ENCODE data around the gene FAM210B.

The FAM210B gene

GRCh38 chr20:56368351-56369134 lies 9.8 kb downstream of the FAM210B start:
- no peak for DNase-seq
- Mint-ChIP-seq H3K27ac (no peak overlapping the region), H3K9me3 (no peaks in the 10 kb centered on the region), H3K27me3 (no peaks in the 10 kb centered on the region), H3K4me1 (ENCODE audit: low read depth in 2 of 2) (peaks cover 0 to 11% of the 10 kb centered on the region in 2 donors), H3K4me3 (no peak overlapping the region), H3K36me3 (ENCODE audit: insufficient read depth) (peaks cover 4% of the 10 kb centered on the region)
- ATAC-seq (replicated peaks), result no peak

DNA sequence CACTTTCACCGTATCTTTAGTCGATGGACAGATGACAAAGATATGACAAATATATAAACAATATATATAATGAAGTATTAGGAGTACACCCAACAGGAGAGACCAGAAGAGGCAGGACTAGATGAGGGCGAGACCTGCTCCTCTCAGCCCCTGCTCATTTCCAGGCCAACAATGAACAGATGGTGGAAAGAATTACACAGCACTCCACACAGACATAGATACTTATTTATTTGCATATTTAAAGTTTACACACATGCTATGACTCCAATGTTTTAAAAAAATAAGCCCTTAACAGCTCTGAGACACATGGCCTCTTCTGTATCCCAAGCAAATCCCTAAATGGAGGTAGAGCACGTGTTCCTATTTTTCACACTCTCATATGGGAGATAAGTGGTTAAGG lies 10.4 kb downstream of the FAM210B start:
- H3K4me1 Mint-ChIP-seq (ENCODE audit: low read depth in 2 of 2), result peaks cover 0 to 11% of the 10 kb centered on the region in 2 donors
- no peaks in the 10 kb centered on the region for H3K9me3 Mint-ChIP-seq
- DNase-seq (no peak), ATAC-seq (replicated peaks) (no peak)
- H3K36me3 Mint-ChIP-seq (ENCODE audit: insufficient read depth), result peaks cover 4% of the 10 kb centered on the region
- H3K27me3 Mint-ChIP-seq, result no peaks in the 10 kb centered on the region
- no peak overlapping the region for H3K4me3 Mint-ChIP-seq
- H3K27ac Mint-ChIP-seq, result no peak overlapping the region

DNA sequence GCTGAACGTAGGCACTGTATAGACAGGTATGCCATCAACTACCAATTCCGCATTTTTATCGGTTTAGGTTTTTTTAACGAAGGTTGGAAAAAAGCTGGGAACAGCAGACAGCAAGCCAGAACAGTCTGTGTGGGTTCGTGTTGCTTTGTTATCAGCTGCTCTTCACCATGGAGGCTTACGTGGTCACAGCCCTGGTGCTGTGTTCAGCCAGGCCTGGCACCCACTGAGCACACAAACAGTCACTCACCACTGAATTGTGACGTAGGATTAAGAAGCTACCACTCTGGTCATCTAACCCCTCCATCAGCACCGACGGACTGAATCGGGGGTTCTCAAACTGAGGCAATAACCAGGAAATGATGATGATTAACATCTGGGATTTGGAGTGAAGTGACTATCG lies 13.2 kb downstream of the FAM210B start:
- no peak overlapping the region for H3K4me3 Mint-ChIP-seq
- peaks cover 7% of the 10 kb centered on the region for H3K36me3 Mint-ChIP-seq (ENCODE audit: insufficient read depth)
- no peaks in the 10 kb centered on the region for H3K27me3 Mint-ChIP-seq
- no peaks in the 10 kb centered on the region for H3K9me3 Mint-ChIP-seq
- H3K4me1 Mint-ChIP-seq (ENCODE audit: low read depth in 2 of 2), result peaks cover 0 to 9% of the 10 kb centered on the region in 2 donors
- H3K27ac Mint-ChIP-seq, result no peak overlapping the region
- no peak for ATAC-seq (replicated peaks)
- DNase-seq, result no peak

- Mint-ChIP-seq H3K9me3 (no peaks in the 10 kb centered on the region), H3K27me3 (no peaks in the 10 kb centered on the region), H3K4me1 (ENCODE audit: low read depth in 2 of 2) (peaks cover 0 to 9% of the 10 kb centered on the region in 2 donors), H3K27ac (peak overlapping the region in 1 of 2 donors; percentile 83), H3K4me3 (no peak overlapping the region), H3K36me3 (ENCODE audit: insufficient read depth) (peaks cover 7% of the 10 kb centered on the region)
- DNase-seq, result no peak
- no peak for ATAC-seq (replicated peaks)
Observed at GRCh38 chr20:56372850-56373249, 14.1 kb downstream of the FAM210B start.

DNA sequence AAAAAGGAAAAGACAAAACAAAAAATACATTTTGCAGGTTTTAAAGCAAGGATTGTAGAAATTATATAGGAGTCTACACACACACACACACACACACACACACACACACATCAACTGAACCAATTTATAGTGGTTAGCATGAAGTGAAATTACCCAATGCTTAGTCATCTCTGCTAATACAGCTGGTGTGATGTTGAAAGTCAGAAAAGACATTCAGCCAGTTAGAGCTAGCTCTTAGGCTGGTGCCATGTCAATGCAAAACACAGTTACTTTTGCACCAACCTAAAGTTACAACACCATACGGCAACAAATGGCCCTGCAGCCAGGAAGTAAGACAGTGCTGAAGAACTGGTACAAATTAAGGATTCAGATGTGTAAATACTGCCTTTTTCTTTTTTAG lies 15.2 kb downstream of the FAM210B start:
- H3K9me3 Mint-ChIP-seq, result no peaks in the 10 kb centered on the region
- peaks cover 7% of the 10 kb centered on the region for H3K36me3 Mint-ChIP-seq (ENCODE audit: insufficient read depth)
- H3K4me1 Mint-ChIP-seq (ENCODE audit: low read depth in 2 of 2), result peaks cover 0 to 9% of the 10 kb centered on the region in 2 donors
- H3K4me3 Mint-ChIP-seq, result no peak overlapping the region
- DNase-seq (no peak), ATAC-seq (replicated peaks) (peak; percentile 85)
- H3K27me3 Mint-ChIP-seq, result no peaks in the 10 kb centered on the region
- H3K27ac Mint-ChIP-seq, result no peak overlapping the region

DNA sequence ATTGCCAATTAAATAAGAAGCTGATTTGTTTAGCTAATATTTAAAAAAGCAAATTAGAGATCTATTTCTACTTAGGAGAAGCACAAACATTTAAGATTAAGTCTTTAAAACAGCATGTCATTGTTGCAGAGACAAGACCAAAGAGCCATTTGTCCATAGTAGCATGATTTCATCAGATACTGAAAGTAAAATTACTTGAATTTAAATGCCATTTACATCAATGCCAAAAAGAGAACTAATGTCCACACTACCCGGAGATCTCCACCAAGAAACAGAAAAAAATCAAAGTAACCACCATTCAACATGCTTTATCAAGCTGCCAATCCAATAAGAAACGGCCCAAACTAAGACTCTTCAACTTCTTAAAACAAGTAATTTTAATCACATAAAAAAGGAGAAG lies 17.6 kb downstream of the FAM210B start:
- Mint-ChIP-seq H3K4me3 (no peak overlapping the region), H3K27ac (peak overlapping the region in 1 of 2 donors; percentile 41), H3K9me3 (no peaks in the 10 kb centered on the region), H3K36me3 (ENCODE audit: insufficient read depth) (peaks cover 9% of the 10 kb centered on the region), H3K4me1 (ENCODE audit: low read depth in 2 of 2) (peaks cover 0 to 9% of the 10 kb centered on the region in 2 donors), H3K27me3 (no peaks in the 10 kb centered on the region)
- DNase-seq, result no peak
- no peak for ATAC-seq (replicated peaks)

DNA sequence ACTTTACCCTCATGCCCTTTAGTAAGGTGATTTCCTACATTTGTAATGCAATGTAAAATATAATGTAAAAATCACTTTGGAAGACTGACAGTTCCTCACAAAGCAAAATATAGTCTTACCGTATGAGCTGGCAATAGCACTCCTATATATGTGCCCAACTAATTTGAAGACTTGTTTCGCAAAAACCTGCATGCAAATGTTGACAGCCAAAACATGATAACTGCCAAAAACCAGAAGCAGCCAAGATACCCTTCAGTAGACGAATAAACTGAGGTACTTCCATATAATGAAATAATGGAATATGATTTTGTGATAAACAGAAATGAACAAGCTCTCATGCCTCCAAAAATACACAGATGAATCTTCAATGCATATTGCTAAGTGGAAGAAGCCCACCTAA lies 19.6 kb downstream of the FAM210B start:
- Mint-ChIP-seq H3K27ac (no peak overlapping the region), H3K4me1 (ENCODE audit: low read depth in 2 of 2) (peaks cover 0 to 2% of the 10 kb centered on the region in 2 donors), H3K36me3 (ENCODE audit: insufficient read depth) (peaks cover 12% of the 10 kb centered on the region)

DNA sequence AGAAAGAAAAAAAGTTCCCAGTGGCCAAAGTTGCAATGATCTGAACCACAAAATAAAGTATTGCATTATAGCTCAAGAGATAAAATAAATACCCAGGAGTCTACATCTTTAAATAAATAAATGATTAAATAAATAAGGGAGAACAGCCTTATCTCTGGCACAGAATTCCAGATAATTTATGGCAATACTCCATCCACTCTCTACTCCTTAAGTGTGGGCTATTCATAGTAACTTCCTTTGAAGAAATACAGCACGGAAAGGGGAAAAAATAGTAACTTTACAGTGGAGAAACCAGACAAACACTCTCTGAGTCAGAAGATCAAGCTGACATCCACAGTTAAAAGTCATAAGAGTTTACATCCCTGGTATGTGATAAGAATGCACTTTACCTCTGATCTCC lies 21.6 kb downstream of the FAM210B start:
- H3K4me3 Mint-ChIP-seq, result no peak overlapping the region
- peaks cover 13% of the 10 kb centered on the region for H3K36me3 Mint-ChIP-seq (ENCODE audit: insufficient read depth)
- H3K27me3 Mint-ChIP-seq, result no peaks in the 10 kb centered on the region
- no peaks in the 10 kb centered on the region for H3K9me3 Mint-ChIP-seq
- ATAC-seq (replicated peaks) (no peak), DNase-seq (no peak)
- no peaks in the 10 kb centered on the region for H3K4me1 Mint-ChIP-seq (ENCODE audit: low read depth in 2 of 2)
- H3K27ac Mint-ChIP-seq, result peak overlapping the region in 1 of 2 donors; percentile 38

More for the DNA sequence above, 19.6 kb downstream of the FAM210B start:
- Mint-ChIP-seq H3K9me3 (no peaks in the 10 kb centered on the region), H3K4me3 (no peak overlapping the region), H3K27me3 (no peaks in the 10 kb centered on the region)
- ATAC-seq (replicated peaks) (no peak), DNase-seq (no peak)

DNA sequence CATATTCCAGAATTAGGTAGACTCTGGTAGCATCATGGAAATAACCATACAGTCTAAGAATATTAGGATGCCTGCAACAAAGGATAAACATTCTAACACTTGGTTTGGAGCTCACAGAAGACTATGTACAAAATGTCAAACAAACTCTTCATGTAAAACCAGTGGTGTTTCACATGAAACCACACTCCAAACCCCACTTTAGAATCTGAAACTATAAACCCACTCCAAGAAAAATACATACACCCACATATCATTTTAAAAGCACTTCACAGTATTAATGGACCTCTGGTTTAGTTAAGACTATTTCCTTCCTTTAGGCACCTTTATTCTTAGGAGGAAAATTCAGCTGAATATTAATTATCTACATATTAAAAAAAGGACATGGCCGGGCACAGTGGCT lies 22.7 kb downstream of the FAM210B start:
- H3K36me3 Mint-ChIP-seq (ENCODE audit: insufficient read depth), result peaks cover 13% of the 10 kb centered on the region

DNA sequence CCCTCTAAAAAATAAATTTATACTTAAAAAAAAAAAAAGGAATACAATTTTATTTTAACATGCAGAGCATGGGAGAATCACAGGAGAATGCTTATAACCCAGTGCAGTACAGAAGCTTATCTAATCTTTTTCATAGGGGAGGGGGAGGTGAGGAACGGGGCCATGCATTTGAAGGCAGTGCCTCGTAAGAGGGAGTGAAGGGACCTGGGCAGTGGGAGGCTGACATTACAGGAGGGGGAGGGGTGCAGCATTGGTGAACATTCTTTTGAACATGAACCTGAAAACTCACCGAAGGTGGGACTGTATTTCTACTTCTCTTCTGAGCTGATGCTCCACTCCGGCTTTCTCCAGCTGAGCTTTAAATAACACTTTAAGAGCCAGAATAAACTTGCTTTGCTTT lies 23.9 kb downstream of the FAM210B start:
- H3K9me3 Mint-ChIP-seq, result no peaks in the 10 kb centered on the region
- DNase-seq (no peak), ATAC-seq (replicated peaks) (no peak)
- H3K27ac Mint-ChIP-seq, result no peak overlapping the region
- peaks cover 13% of the 10 kb centered on the region for H3K36me3 Mint-ChIP-seq (ENCODE audit: insufficient read depth)
- no peaks in the 10 kb centered on the region for H3K4me1 Mint-ChIP-seq (ENCODE audit: low read depth in 2 of 2)
- no peaks in the 10 kb centered on the region for H3K27me3 Mint-ChIP-seq
- no peak overlapping the region for H3K4me3 Mint-ChIP-seq

More for the DNA sequence above, 22.7 kb downstream of the FAM210B start:
- DNase-seq (no peak), ATAC-seq (replicated peaks) (no peak)
- Mint-ChIP-seq H3K27ac (no peak overlapping the region), H3K27me3 (no peaks in the 10 kb centered on the region), H3K9me3 (no peaks in the 10 kb centered on the region), H3K4me3 (no peak overlapping the region), H3K4me1 (ENCODE audit: low read depth in 2 of 2) (no peaks in the 10 kb centered on the region)

- ATAC-seq (replicated peaks), result no peak
- Mint-ChIP-seq H3K9me3 (no peaks in the 10 kb centered on the region), H3K4me3 (no peak overlapping the region), H3K27me3 (no peaks in the 10 kb centered on the region), H3K36me3 (ENCODE audit: insufficient read depth) (peaks cover 13% of the 10 kb centered on the region), H3K4me1 (ENCODE audit: low read depth in 2 of 2) (no peaks in the 10 kb centered on the region), H3K27ac (peak overlapping the region in 1 of 2 donors; percentile 26)
- no peak for DNase-seq
Observed at GRCh38 chr20:56383334-56383733, 24.6 kb downstream of the FAM210B start.

- ATAC-seq (replicated peaks), result no peak
- H3K27me3 Mint-ChIP-seq, result no peaks in the 10 kb centered on the region
- peaks cover 7% of the 10 kb centered on the region for H3K36me3 Mint-ChIP-seq (ENCODE audit: insufficient read depth)
- no peaks in the 10 kb centered on the region for H3K4me1 Mint-ChIP-seq (ENCODE audit: low read depth in 2 of 2)
- no peak for DNase-seq
- H3K4me3 Mint-ChIP-seq, result no peak overlapping the region
- H3K9me3 Mint-ChIP-seq, result no peaks in the 10 kb centered on the region
- no peak overlapping the region for H3K27ac Mint-ChIP-seq
Observed at GRCh38 chr20:56385130-56385529, 26.4 kb downstream of the FAM210B start.

- Mint-ChIP-seq H3K27me3 (no peaks in the 10 kb centered on the region), H3K4me3 (no peak overlapping the region), H3K9me3 (no peaks in the 10 kb centered on the region), H3K4me1 (ENCODE audit: low read depth in 2 of 2) (peaks cover 0 to 4% of the 10 kb centered on the region in 2 donors), H3K27ac (peak overlapping the region in 1 of 2 donors; percentile 66), H3K36me3 (ENCODE audit: insufficient read depth) (peaks cover 7% of the 10 kb centered on the region)
- ATAC-seq (replicated peaks) (no peak), DNase-seq (no peak)
Observed at GRCh38 chr20:56386219-56386618, 27.4 kb downstream of the FAM210B start.

- DNase-seq (no peak), ATAC-seq (replicated peaks) (no peak)
- peaks cover 4 to 13% of the 10 kb centered on the region in 2 donors for H3K4me1 Mint-ChIP-seq (ENCODE audit: low read depth in 2 of 2)
- H3K9me3 Mint-ChIP-seq, result no peaks in the 10 kb centered on the region
- no peaks in the 10 kb centered on the region for H3K27me3 Mint-ChIP-seq
- peaks cover 4% of the 10 kb centered on the region for H3K36me3 Mint-ChIP-seq (ENCODE audit: insufficient read depth)
- no peak overlapping the region for H3K4me3 Mint-ChIP-seq
- H3K27ac Mint-ChIP-seq, result no peak overlapping the region
Observed at GRCh38 chr20:56388882-56389281, 30.1 kb downstream of the FAM210B start.
